DND-41 (cell line): Measurements from ENCODE around the gene DCTPP1.

Experiments
- ATAC-seq: fragments of 200-7000 bp; cut with Tn5 transposase; 3 replicates; pipeline ENCODE4 v1.9.1; 2021; ENCODE audit warnings: low read depth; ENCODE audit not compliant: insufficient read depth
- DNase-seq: peaks from one replicate; pipeline ENCODE4 v3.0.0-alpha.2; 2020
- H2AFZ ChIP-seq: 2 replicates; pipeline ENCODE4 v1.6.0; 2012; ENCODE audit warnings: low read depth, low read length
- H3K27ac ChIP-seq: 2 replicates; pipeline ENCODE4 v1.5.1; 2012; ENCODE audit warnings: low read length, inconsistent platforms
- H3K27me3 ChIP-seq: fragments of 200-600 bp; sonication (generic); 2 replicates; pipeline ENCODE4 v1.6.0; 2012; ENCODE audit warnings: low read length, mild to moderate bottlenecking, inconsistent platforms; ENCODE audit not compliant: insufficient read depth, poor library complexity
- H3K36me3 ChIP-seq: 2 replicates; pipeline ENCODE4 v1.5.1; 2012; ENCODE audit warnings: low read length, inconsistent platforms; ENCODE audit not compliant: insufficient read depth
- H3K4me1 ChIP-seq: 2 replicates; pipeline ENCODE4 v1.5.1; 2012; ENCODE audit warnings: mild to moderate bottlenecking, low read length; ENCODE audit not compliant: insufficient read depth
- H3K4me2 ChIP-seq: 2 replicates; pipeline ENCODE4 v1.6.0; 2012; ENCODE audit warnings: mild to moderate bottlenecking, moderate library complexity, low read length, inconsistent platforms; ENCODE audit not compliant: insufficient read depth
- H3K4me3 ChIP-seq, 2 experiments: fragments of 200-600 bp in 1 of 2; shearing (Covaris generic) in 1 of 2; 2 replicates each; pipeline ENCODE4 v1.5.1; 2012 to 2016; ENCODE audit warnings: inconsistent platforms in 2 of 2, low read length in 2 of 2, mild to moderate bottlenecking in 2 of 2, low read depth in 1 of 2, moderate library complexity in 1 of 2
- H3K79me2 ChIP-seq: 2 replicates; pipeline ENCODE4 v1.6.0; 2012; ENCODE audit warnings: low read length, inconsistent platforms; ENCODE audit not compliant: insufficient read depth
- H3K9ac ChIP-seq: 2 replicates; pipeline ENCODE4 v1.6.0; 2012; ENCODE audit warnings: low read depth, mild to moderate bottlenecking, inconsistent platforms, low read length, moderate library complexity
- H3K9me3 ChIP-seq: 2 replicates; pipeline ENCODE4 v1.5.1; 2012; ENCODE audit warnings: low read length, moderate library complexity, mild to moderate bottlenecking, inconsistent platforms; ENCODE audit not compliant: insufficient read depth, severe bottlenecking
- H4K20me1 ChIP-seq: 2 replicates; pipeline ENCODE4 v1.6.0; 2012; ENCODE audit warnings: low read length; ENCODE audit not compliant: insufficient read depth
- EZH2 ChIP-seq: IDR thresholded peaks from 3 replicates; pipeline ENCODE4 v1.6.1; 2012; ENCODE audit warnings: borderline replicate concordance, low read depth, mild to moderate bottlenecking, moderate library complexity, low read length, inconsistent platforms; ENCODE audit not compliant: severe bottlenecking
- TF ChIP-seq, protein P1 (sequence below): IDR thresholded peaks from 2 replicates; pipeline ENCODE4 v1.5.1; 2012; ENCODE audit warnings: borderline replicate concordance, low read length, moderate library complexity, mild to moderate bottlenecking; ENCODE audit not compliant: poor library complexity, severe bottlenecking; ENCODE audit errors: extremely low read depth

DCTPP1 gene

DNA sequence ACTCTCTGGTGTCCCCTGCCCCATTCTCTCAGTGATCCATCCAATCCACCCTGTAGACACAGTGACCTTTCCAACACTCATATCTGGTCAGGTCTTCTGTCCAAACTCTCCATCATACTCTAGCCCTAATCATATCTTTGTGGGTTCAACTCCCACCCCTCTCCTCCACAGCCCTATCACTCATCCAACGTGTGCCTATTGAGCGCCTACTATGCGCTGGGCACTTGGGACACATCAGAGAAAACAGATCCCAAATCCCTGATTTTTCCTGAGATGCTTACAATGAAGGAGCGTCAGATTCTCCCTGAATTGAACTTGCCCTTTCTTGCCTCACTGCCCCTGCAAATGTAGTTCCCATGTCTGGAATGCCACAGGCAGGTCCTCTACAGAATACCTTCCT lies 1.8 kb downstream of the DCTPP1 start:
- Histone ChIP-seq H3K9ac (no peak overlapping the region), H3K9me3 (no peaks in the 10 kb centered on the region), H3K4me1 (peaks cover 33% of the 10 kb centered on the region), H3K4me3 (peak overlapping the region in 1 of 2 experiments; percentile 80; a peak in 1 of 4 replicates), H3K27me3 (no peaks in the 10 kb centered on the region), H3K27ac (no peak overlapping the region), H2AFZ (no peak overlapping the region), H4K20me1 (peaks cover 10% of the 10 kb centered on the region; the same call in 1 of the 2 replicates), H3K79me2 (peaks cover 46% of the 10 kb centered on the region), H3K4me2 (peak overlapping the region; percentile 88), H3K36me3 (peaks cover 48% of the 10 kb centered on the region)
- no peak for ATAC-seq
- DNase-seq, result no peak
- TF ChIP-seq EZH2, result no peak
- TF ChIP-seq, protein P1, sequence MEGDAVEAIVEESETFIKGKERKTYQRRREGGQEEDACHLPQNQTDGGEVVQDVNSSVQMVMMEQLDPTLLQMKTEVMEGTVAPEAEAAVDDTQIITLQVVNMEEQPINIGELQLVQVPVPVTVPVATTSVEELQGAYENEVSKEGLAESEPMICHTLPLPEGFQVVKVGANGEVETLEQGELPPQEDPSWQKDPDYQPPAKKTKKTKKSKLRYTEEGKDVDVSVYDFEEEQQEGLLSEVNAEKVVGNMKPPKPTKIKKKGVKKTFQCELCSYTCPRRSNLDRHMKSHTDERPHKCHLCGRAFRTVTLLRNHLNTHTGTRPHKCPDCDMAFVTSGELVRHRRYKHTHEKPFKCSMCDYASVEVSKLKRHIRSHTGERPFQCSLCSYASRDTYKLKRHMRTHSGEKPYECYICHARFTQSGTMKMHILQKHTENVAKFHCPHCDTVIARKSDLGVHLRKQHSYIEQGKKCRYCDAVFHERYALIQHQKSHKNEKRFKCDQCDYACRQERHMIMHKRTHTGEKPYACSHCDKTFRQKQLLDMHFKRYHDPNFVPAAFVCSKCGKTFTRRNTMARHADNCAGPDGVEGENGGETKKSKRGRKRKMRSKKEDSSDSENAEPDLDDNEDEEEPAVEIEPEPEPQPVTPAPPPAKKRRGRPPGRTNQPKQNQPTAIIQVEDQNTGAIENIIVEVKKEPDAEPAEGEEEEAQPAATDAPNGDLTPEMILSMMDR, result no peak

DNA sequence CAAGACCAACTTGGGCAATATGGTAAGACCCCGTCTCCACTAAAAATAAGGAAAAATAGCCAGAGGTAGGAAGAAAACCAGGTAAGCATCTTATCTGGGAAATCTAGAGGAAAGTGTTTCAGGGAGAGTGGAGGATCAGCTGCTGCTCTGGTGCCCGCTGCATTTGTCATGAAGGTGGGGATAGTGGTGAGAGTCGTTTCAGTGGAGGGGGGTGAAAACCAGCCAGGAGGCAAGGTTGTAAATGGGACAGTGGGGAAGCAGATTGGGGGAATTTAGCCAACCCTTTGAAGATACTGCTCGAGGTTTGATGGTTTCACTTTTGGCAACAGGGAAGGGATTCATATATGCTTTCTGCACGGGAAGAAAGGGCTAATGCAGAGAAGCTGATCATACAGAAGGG lies 8.8 kb downstream of the DCTPP1 start:
- peaks cover 23% of the 10 kb centered on the region for H3K4me1 ChIP-seq
- H3K79me2 ChIP-seq, result peaks cover 24% of the 10 kb centered on the region
- no peak for DNase-seq
- peaks cover 57% of the 10 kb centered on the region for H3K36me3 ChIP-seq
- TF ChIP-seq, protein P1, result no peak
- TF ChIP-seq EZH2, result no peak
- H3K9ac ChIP-seq, result no peak overlapping the region
- H3K27ac ChIP-seq, result no peak overlapping the region
- H4K20me1 ChIP-seq, result peaks cover 16% of the 10 kb centered on the region; the same call in 1 of the 2 replicates
- H3K4me3 ChIP-seq, result no peak overlapping the region
- no peaks in the 10 kb centered on the region for H3K9me3 ChIP-seq
- H2AFZ ChIP-seq, result no peak overlapping the region
- no peak overlapping the region for H3K4me2 ChIP-seq
- ATAC-seq, result no peak
- H3K27me3 ChIP-seq, result no peaks in the 10 kb centered on the region

DNA sequence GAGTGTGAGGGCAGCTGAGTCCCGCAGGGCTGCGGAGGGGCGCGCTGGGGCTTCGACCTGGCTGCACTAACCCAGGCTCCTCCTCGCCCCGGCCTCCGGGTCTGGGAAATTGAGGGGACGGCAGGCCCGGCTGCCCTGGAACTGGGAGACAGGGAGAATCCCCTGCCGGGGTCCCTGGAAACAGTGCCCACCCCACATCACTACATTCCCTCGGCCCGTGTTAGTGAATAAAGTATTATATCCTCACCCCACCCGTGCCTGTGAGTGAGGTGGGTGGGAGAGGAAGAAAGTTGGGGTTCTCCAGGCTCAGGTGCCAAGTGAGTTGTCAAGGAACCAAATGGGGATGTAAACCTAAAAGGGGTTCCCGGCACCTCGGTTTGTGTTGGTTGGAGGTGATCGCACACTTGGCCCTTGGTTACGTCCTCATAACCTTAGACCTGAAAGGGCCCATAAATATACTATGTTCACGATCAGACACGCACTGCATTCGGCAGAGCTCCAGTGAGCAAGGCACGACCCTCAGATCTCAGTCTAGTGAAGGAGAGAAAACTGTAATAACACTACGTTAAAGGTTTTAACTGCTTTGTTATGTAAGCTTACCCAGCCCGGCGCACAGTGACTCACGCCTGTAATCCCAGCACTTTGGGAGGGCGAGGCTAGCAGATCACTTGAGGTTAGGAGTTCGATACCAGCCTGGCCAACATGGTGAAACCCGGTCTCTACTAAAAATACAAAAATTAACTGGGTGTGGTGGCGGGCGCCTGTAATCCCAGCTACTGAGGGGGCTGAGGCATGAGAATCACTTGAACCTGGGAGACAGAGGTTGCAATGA lies 11.3 kb downstream of the DCTPP1 start:
- Histone ChIP-seq H3K4me3 (peak overlapping the region; percentile 30 to 70; a peak in 3 of 4 replicates), H3K79me2 (peaks cover 20% of the 10 kb centered on the region; the same call in 1 of the 2 replicates), H4K20me1 (peaks cover 11% of the 10 kb centered on the region; the same call in 1 of the 2 replicates), H3K36me3 (peaks cover 47% of the 10 kb centered on the region), H3K27ac (peak overlapping the region; percentile 87), H3K9me3 (no peaks in the 10 kb centered on the region), H3K4me1 (peaks cover 23% of the 10 kb centered on the region), H3K4me2 (peak overlapping the region; percentile 87), H3K27me3 (no peaks in the 10 kb centered on the region), H3K9ac (peak overlapping the region; percentile 74), H2AFZ (peak overlapping the region; percentile 88)
- TF ChIP-seq, protein P1, result no peak
- TF ChIP-seq EZH2, result no peak
- DNase-seq (no peak), ATAC-seq (no peak)
